ENCODE measurements around the gene NECTIN1. TPM values are rescaled to one million over a fixed set of nuclear protein-coding genes. Genes with fewer than 3 reads are reported as not detected.

The NECTIN1 gene
- total RNA-seq, 1 donor from 2014 or later = 45.3 TPM

GRCh38 chr11:119701591-119702549 lies 27.1 kb downstream of the NECTIN1 start:
- H3K27ac Mint-ChIP-seq = no peak overlapping the region
- no peak for TF ChIP-seq CTCF (IDR thresholded peaks at IDR 0.05; ENCODE audit: unreplicated experiment)
- no peaks in the 10 kb centered on the region for H3K36me3 Mint-ChIP-seq
- H3K9me3 Mint-ChIP-seq = no peaks in the 10 kb centered on the region
- H3K4me3 Mint-ChIP-seq = no peak overlapping the region
- H3K4me1 Mint-ChIP-seq = peaks cover 44% of the 10 kb centered on the region
- no peaks in the 10 kb centered on the region for H3K27me3 Mint-ChIP-seq (ENCODE audit: low read depth)
- DNase-seq (ENCODE audit: low spot score in 2 of 2, unreplicated experiment in 2 of 2) = no peak

GRCh38 chr11:119700536-119701346 lies 28.3 kb downstream of the NECTIN1 start:
- no peak overlapping the region for H3K27ac Mint-ChIP-seq
- no peaks in the 10 kb centered on the region for H3K27me3 Mint-ChIP-seq (ENCODE audit: low read depth)
- TF ChIP-seq CTCF (IDR thresholded peaks at IDR 0.05; ENCODE audit: unreplicated experiment) = no peak
- H3K9me3 Mint-ChIP-seq = no peaks in the 10 kb centered on the region
- no peaks in the 10 kb centered on the region for H3K36me3 Mint-ChIP-seq
- no peak for DNase-seq (ENCODE audit: low spot score in 2 of 2, unreplicated experiment in 2 of 2)
- peaks cover 45% of the 10 kb centered on the region for H3K4me1 Mint-ChIP-seq
- no peak overlapping the region for H3K4me3 Mint-ChIP-seq

GRCh38 chr11:119700030-119700429 lies 29.0 kb downstream of the NECTIN1 start:
- peak overlapping the region; percentile 59 for H3K27ac Mint-ChIP-seq
- H3K9me3 Mint-ChIP-seq = no peaks in the 10 kb centered on the region
- no peak for DNase-seq (ENCODE audit: low spot score in 2 of 2, unreplicated experiment in 2 of 2)
- no peak overlapping the region for H3K4me3 Mint-ChIP-seq
- H3K27me3 Mint-ChIP-seq (ENCODE audit: low read depth) = no peaks in the 10 kb centered on the region
- H3K4me1 Mint-ChIP-seq = peaks cover 47% of the 10 kb centered on the region
- no peaks in the 10 kb centered on the region for H3K36me3 Mint-ChIP-seq
- TF ChIP-seq CTCF (IDR thresholded peaks at IDR 0.05; ENCODE audit: unreplicated experiment) = no peak

GRCh38 chr11:119699227-119699626 lies 29.8 kb downstream of the NECTIN1 start:
- TF ChIP-seq CTCF (IDR thresholded peaks at IDR 0.05; ENCODE audit: unreplicated experiment) = no peak
- Mint-ChIP-seq H3K4me1 (peaks cover 50% of the 10 kb centered on the region), H3K27me3 (ENCODE audit: low read depth) (no peaks in the 10 kb centered on the region), H3K4me3 (no peak overlapping the region), H3K27ac (no peak overlapping the region), H3K36me3 (no peaks in the 10 kb centered on the region), H3K9me3 (no peaks in the 10 kb centered on the region)
- no peak for DNase-seq (ENCODE audit: low spot score in 2 of 2, unreplicated experiment in 2 of 2)

- no peaks in the 10 kb centered on the region for H3K36me3 Mint-ChIP-seq
- DNase-seq (ENCODE audit: low spot score in 2 of 2, unreplicated experiment in 2 of 2) = no peak
- peaks cover 63% of the 10 kb centered on the region for H3K4me1 Mint-ChIP-seq
- no peak for TF ChIP-seq CTCF (IDR thresholded peaks at IDR 0.05; ENCODE audit: unreplicated experiment)
- no peaks in the 10 kb centered on the region for H3K9me3 Mint-ChIP-seq
- no peak overlapping the region for H3K4me3 Mint-ChIP-seq
- no peak overlapping the region for H3K27ac Mint-ChIP-seq
- no peaks in the 10 kb centered on the region for H3K27me3 Mint-ChIP-seq (ENCODE audit: low read depth)
Observed at GRCh38 chr11:119697882-119698281, 31.1 kb downstream of the NECTIN1 start.
